ENCODE data around the gene RBPJ.

DNA sequence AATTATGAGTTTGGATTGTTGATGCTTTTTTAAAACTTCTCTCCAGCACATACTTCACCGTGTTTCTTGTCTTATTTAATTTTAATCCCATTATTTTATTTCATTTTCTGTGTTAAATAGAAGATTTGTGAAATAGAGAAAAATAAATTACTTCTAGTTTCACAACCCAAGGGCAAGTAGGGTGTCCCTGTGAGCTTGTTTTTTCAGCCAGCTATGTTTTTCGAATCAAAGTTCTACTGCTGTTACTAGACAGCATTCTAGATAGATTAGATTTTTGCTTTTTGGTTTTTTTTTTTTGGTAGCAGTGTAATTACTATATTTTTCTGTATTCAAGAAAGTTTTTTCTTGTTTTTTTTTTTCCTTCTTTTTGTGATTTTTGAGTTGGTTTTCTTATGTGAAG, 59.9 kb downstream of the RBPJ start:
- TF ChIP-seq EZH2 (IDR thresholded peaks at IDR 0.05; ENCODE audit: borderline replicate concordance): no peak
- TF ChIP-seq, protein P1, sequence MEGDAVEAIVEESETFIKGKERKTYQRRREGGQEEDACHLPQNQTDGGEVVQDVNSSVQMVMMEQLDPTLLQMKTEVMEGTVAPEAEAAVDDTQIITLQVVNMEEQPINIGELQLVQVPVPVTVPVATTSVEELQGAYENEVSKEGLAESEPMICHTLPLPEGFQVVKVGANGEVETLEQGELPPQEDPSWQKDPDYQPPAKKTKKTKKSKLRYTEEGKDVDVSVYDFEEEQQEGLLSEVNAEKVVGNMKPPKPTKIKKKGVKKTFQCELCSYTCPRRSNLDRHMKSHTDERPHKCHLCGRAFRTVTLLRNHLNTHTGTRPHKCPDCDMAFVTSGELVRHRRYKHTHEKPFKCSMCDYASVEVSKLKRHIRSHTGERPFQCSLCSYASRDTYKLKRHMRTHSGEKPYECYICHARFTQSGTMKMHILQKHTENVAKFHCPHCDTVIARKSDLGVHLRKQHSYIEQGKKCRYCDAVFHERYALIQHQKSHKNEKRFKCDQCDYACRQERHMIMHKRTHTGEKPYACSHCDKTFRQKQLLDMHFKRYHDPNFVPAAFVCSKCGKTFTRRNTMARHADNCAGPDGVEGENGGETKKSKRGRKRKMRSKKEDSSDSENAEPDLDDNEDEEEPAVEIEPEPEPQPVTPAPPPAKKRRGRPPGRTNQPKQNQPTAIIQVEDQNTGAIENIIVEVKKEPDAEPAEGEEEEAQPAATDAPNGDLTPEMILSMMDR (IDR thresholded peaks at IDR 0.05; ENCODE audit: poor library complexity): no peak
- no peak for TF ChIP-seq EZH2phosphoT487 (IDR thresholded peaks at IDR 0.05; ENCODE audit: low read depth, severe bottlenecking, unreplicated experiment)
